Jurkat, Clone E6-1 (cell line): Measurements from ENCODE around the gene ZMYND11. TPM values are rescaled to one million over a fixed set of nuclear protein-coding genes. Genes with fewer than 3 reads are reported as not detected.

Experiments
- DNase-seq: peaks from one replicate; pipeline ENCODE4 v3.0.0-alpha.2; 2011; ENCODE audit warnings: low read depth, low spot score
- H3K4me3 ChIP-seq: 2 replicates; pipeline ENCODE4 v1.5.1; 2011; ENCODE audit warnings: mild to moderate bottlenecking, low read length, control low read depth, moderate library complexity
- polyA plus RNA-seq: library from polyadenylated mRNA; unstranded; fragments of >200 nt; gene quantifications from one replicate; pipeline ENCODE4 v1.2.1, GENCODE V29; 2012; ENCODE audit warnings: missing spikeins; ENCODE audit not compliant: insufficient read length, insufficient read depth

The ZMYND11 gene
- 32.2 TPM for polyA plus RNA-seq

- peak within 1 kb of the TSS; percentile 70 for H3K4me3 ChIP-seq
- no peak for DNase-seq
These were observed at the start of gene ZMYND11 for GRCh38 chr10:135132-135600. TSS of gene ZMYND11 (plus strand) at chr10:135455. CDS start at chr10:180013, 44,558 bp downstream.

- DNase-seq = no peak
- no peak overlapping the region for H3K4me3 ChIP-seq
These were observed 49.2 kb upstream of the ZMYND11 start for GRCh38 chr10:86031-86430.

- H3K4me3 ChIP-seq = no peak overlapping the region
- peak; percentile 51 for DNase-seq
These were observed 47.8 kb upstream of the ZMYND11 start for GRCh38 chr10:87177-88080.

- no peak for DNase-seq
- H3K4me3 ChIP-seq = no peak overlapping the region
These were observed 47.0 kb upstream of the ZMYND11 start for GRCh38 chr10:88253-88652.

- H3K4me3 ChIP-seq = no peak overlapping the region
- no peak for DNase-seq
These were observed 46.0 kb upstream of the ZMYND11 start for GRCh38 chr10:89248-89647.

GRCh38 chr10:90161-90560, 45.1 kb upstream of the ZMYND11 start:
- no peak for DNase-seq
- no peak overlapping the region for H3K4me3 ChIP-seq

- DNase-seq = no peak
- no peak overlapping the region for H3K4me3 ChIP-seq
These were observed 43.9 kb upstream of the ZMYND11 start for GRCh38 chr10:91313-91712.

- DNase-seq = no peak
- no peak overlapping the region for H3K4me3 ChIP-seq
These were observed 43.1 kb upstream of the ZMYND11 start for GRCh38 chr10:92153-92552.

GRCh38 chr10:92846-93245, 42.4 kb upstream of the ZMYND11 start:
- no peak for DNase-seq
- H3K4me3 ChIP-seq = no peak overlapping the region

- DNase-seq = no peak
- H3K4me3 ChIP-seq = no peak overlapping the region
These were observed 40.6 kb upstream of the ZMYND11 start for GRCh38 chr10:94613-95012.

- H3K4me3 ChIP-seq = no peak overlapping the region
- no peak for DNase-seq
These were observed 39.7 kb upstream of the ZMYND11 start for GRCh38 chr10:95356-96115.

- DNase-seq = no peak
- no peak overlapping the region for H3K4me3 ChIP-seq
These were observed 38.8 kb upstream of the ZMYND11 start for GRCh38 chr10:96466-96865.

GRCh38 chr10:104416-104815, 30.8 kb upstream of the ZMYND11 start:
- DNase-seq = no peak
- no peak overlapping the region for H3K4me3 ChIP-seq

- DNase-seq = no peak
- no peak overlapping the region for H3K4me3 ChIP-seq
These were observed 30.2 kb upstream of the ZMYND11 start for GRCh38 chr10:104862-105565.

- no peak for DNase-seq
- H3K4me3 ChIP-seq = no peak overlapping the region
These were observed 29.4 kb upstream of the ZMYND11 start for GRCh38 chr10:105806-106205.

GRCh38 chr10:106740-107139, 28.5 kb upstream of the ZMYND11 start:
- H3K4me3 ChIP-seq = no peak overlapping the region
- DNase-seq = no peak

GRCh38 chr10:112246-112645, 23.0 kb upstream of the ZMYND11 start:
- H3K4me3 ChIP-seq = no peak overlapping the region
- no peak for DNase-seq

GRCh38 chr10:124874-125273, 10.4 kb upstream of the ZMYND11 start:
- no peak for DNase-seq

GRCh38 chr10:127612-128432, 7.4 kb upstream of the ZMYND11 start:
- H3K4me3 ChIP-seq = no peak overlapping the region
- DNase-seq = no peak

More at GRCh38 chr10:124874-125273, 10.4 kb upstream of the ZMYND11 start:
- H3K4me3 ChIP-seq = no peak overlapping the region
